Body of pancreas (tissue), 4 donors: Measurements from ENCODE around the gene SYN1. TPM values are rescaled to one million over a fixed set of nuclear protein-coding genes. Genes with fewer than 3 reads are reported as not detected.

Experiments used
- ATAC-seq: fragments of 150-250 bp; one replicate; pipeline ENCODE4 v1.9.1; 2016
- DNase-seq, 4 donors: peaks; one replicate each; pipeline ENCODE4 v3.0.0-alpha.2; 2019
- H3K27ac ChIP-seq, 4 donors: fragments of 200-600 bp; sonication (generic); 1 replicate in 3 of 4; 2 replicates in 1 of 4; pipeline versions ENCODE4 v1.5.1 to v1.6.1; 2016 to 2019; ENCODE audit warnings: mild to moderate bottlenecking in 1 of 4, mixed read lengths in 1 of 4, moderate library complexity in 1 of 4
- H3K27me3 ChIP-seq, 2 donors: fragments of 200-600 bp; sonication (generic); one replicate each; pipeline ENCODE4 v1.6.0; 2016; ENCODE audit warnings: mild to moderate bottlenecking in 1 of 2
- H3K36me3 ChIP-seq, 2 donors: fragments of 200-600 bp; sonication (generic); replicated peaks in 1 of 2; 2 replicates each; pipeline ENCODE4 v1.5.1; 2016; ENCODE audit warnings: low read depth in 2 of 2; ENCODE audit not compliant: insufficient read depth in 1 of 2
- H3K4me1 ChIP-seq: fragments of 200-600 bp; sonication (generic); one replicate; pipeline ENCODE4 v1.6.0; 2016
- H3K4me3 ChIP-seq, 2 donors: fragments of 200-600 bp; sonication (generic); 1 replicate in 1 of 2; 2 replicates in 1 of 2; pipeline ENCODE4 v1.5.1; 2016 to 2019
- H3K9me3 ChIP-seq, 3 donors: fragments of 200-600 bp; sonication (generic); 1 replicate in 2 of 3; 2 replicates in 1 of 3; pipeline ENCODE4 v1.5.1; 2016
- POLR2A ChIP-seq, 3 donors: fragments of 450-650 bp; IDR thresholded peaks; one replicate each; pipeline ENCODE4 v1.6.1; 2016; ENCODE audit warnings: antibody characterized with exemption in 3 of 3, mild to moderate bottlenecking in 2 of 3
- WGBS, 2 donors: methylation state at CpG; one replicate each; pipeline ENCODE4 v1.1.5; 2017; 5-methylcytosine and 5-hydroxymethylcytosine counted together
- intact Hi-C: fragments of 100-400 bp; cut with DNase I; formaldehyde crosslinking; loops from one replicate; pipeline ENCODE4 v1.15.1; 2023
- total RNA-seq, 2 donors: library from RNA; depleted of rRNA; stranded (reverse); fragments of >200 nt; gene quantifications; one replicate each; pipeline ENCODE4 v1.1.0, GENCODE V29; 2016
- TF ChIP-seq, protein P1 (sequence below), 7 experiments: fragments of 450-650 bp in 4 of 7; fragments of 200-600 bp in 3 of 7; sonication (generic) in 3 of 7; IDR thresholded peaks; one replicate each; pipeline ENCODE4 v1.5.1; 2016 to 2019; ENCODE audit warnings: antibody characterized with exemption in 7 of 7

SYN1 gene
- total RNA-seq, 2 donors from 2014 or later, result 0.26 to 4.0 TPM

DNA sequence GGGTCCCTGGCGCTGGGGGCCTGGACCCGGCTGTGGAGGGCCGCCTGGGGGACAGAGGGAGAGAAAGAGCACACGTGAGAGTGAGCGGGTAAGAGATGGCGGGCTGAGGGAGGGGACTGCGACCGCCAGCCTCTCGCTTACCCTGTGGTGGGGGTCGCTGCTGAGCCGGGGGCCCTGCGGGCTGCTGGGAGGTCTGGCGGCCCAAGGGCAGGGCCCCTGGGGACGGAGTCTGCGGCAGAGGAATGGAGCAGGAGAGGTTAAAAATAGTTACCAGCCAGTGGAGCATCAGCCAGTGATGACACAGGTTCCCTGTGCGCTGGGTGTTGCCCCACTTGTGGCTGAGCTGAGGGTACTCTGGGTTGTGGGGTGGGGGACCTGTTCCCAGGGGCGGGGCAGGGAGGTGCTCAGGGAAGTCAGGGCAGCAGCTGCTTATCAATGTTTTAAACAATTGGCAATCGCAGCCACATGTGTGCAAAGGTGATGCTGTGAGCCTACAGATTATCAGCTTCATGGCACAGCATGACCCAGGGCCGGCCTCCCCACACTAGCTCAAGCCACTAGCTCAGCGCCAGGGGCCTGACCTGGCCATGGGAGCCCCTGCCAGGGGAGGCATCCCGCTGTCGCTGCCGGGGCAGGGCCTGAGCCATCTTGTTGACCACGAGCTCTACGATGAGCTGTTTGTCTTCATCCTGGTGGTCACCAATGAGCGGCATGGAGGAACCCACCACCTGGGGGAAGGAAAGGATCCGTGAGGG is 44.9 kb downstream of the SYN1 start:
- Histone ChIP-seq H3K27ac (no peak overlapping the region), H3K27me3 (no peaks in the 10 kb centered on the region), H3K9me3 (no peaks in the 10 kb centered on the region), H3K4me1 (peaks cover 18% of the 10 kb centered on the region), H3K36me3 (no peaks in the 10 kb centered on the region), H3K4me3 (no peak overlapping the region)
- no peak for ATAC-seq
- intact Hi-C loops, result no loop called here
- no peak for TF ChIP-seq POLR2A (IDR thresholded peaks at IDR 0.05)
- WGBS, 2 donors, result 54 to 57% methylated on average over 9 to 13 of the region's 27 CpGs
- DNase-seq, result no peak

DNA sequence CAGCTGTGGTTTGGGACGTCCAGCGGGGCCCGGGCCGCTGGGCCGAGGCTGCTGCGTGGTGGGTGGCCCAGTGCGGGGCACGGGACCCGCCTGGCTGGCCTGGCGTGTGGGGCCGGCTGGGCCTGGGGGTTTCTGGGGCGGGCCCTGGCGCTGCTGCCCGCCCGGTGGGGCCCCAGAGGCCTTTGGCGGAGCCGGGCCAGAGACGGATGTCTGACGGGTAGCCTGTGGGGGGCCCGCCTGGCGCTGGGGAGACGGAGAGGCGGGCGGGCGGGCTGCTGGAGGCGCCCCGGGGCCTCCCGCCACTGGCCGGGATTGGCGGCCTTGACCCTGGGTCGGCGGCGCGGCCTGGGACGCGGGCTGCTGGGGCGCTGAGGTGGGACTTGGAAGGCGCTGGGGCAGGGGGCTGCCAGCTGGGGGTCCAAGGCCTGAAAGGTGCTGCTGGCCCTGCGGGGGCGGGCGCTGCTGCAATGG is 45.5 kb downstream of the SYN1 start:
- no CpG with 5 or more reads among the region's 41 CpGs for WGBS, 2 donors
- Histone ChIP-seq H3K4me1 (peaks cover 18% of the 10 kb centered on the region), H3K9me3 (no peaks in the 10 kb centered on the region), H3K36me3 (peaks cover 0 to 2% of the 10 kb centered on the region in 2 donors), H3K27me3 (no peaks in the 10 kb centered on the region), H3K4me3 (no peak overlapping the region), H3K27ac (no peak overlapping the region)
- TF ChIP-seq, protein P1, sequence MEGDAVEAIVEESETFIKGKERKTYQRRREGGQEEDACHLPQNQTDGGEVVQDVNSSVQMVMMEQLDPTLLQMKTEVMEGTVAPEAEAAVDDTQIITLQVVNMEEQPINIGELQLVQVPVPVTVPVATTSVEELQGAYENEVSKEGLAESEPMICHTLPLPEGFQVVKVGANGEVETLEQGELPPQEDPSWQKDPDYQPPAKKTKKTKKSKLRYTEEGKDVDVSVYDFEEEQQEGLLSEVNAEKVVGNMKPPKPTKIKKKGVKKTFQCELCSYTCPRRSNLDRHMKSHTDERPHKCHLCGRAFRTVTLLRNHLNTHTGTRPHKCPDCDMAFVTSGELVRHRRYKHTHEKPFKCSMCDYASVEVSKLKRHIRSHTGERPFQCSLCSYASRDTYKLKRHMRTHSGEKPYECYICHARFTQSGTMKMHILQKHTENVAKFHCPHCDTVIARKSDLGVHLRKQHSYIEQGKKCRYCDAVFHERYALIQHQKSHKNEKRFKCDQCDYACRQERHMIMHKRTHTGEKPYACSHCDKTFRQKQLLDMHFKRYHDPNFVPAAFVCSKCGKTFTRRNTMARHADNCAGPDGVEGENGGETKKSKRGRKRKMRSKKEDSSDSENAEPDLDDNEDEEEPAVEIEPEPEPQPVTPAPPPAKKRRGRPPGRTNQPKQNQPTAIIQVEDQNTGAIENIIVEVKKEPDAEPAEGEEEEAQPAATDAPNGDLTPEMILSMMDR (IDR thresholded peaks at IDR 0.05), result no peak
- no peak for TF ChIP-seq POLR2A (IDR thresholded peaks at IDR 0.05)
- no peak for DNase-seq
- no peak for ATAC-seq
- intact Hi-C loops, result no loop called here

DNA sequence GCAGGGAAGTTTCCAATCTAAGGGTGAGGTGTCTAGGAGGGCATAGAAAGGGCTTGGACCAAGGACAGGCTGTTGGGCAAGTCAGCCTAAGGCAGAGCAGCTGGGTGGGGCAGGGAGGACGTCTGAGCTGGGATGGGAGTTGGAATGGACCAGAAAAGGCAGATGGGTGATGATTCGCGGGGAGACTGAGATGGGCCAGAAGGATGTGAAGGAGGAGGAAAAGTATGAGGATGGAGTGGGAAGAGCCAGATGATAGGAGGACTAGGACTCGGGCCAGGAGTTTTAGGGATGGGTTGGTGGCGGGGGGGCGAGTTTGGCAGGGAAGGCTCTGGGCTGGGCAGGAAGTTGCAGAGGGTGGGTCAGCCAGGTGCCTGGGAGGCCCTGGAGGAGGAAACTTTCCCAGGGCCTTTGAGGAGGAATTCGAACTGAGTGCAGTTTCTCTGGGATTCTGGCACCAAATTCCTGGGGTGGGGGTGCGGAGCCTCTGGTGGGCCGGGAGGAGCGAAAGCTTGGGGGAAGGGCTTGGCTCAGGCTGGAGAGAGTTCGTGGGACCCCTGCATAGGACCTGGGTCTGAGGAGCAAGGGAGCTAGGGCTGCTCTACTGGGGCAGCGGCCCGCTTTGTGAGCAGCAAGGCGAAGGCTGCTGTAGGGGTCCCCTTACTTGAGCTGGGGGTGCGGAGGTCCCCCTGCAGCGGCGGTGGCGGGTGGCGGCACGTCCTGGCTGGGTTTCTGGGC is 46.1 kb downstream of the SYN1 start:
- no peak overlapping the region for H3K4me3 ChIP-seq
- peak in 2 of 4 donors; percentile 17 to 33 for DNase-seq
- H3K27me3 ChIP-seq, result no peaks in the 10 kb centered on the region
- peaks cover 0 to 2% of the 10 kb centered on the region in 2 donors for H3K36me3 ChIP-seq
- peaks cover 18% of the 10 kb centered on the region for H3K4me1 ChIP-seq
- WGBS, 2 donors, result 6 to 29% methylated on average over 5 to 6 of the region's 20 CpGs
- TF ChIP-seq, protein P1 (IDR thresholded peaks at IDR 0.05), result no peak
- TF ChIP-seq POLR2A (IDR thresholded peaks at IDR 0.05), result no peak
- peak; percentile 63 for ATAC-seq
- H3K27ac ChIP-seq, result no peak overlapping the region
- no peaks in the 10 kb centered on the region for H3K9me3 ChIP-seq
- intact Hi-C loops, result no loop called here

DNA sequence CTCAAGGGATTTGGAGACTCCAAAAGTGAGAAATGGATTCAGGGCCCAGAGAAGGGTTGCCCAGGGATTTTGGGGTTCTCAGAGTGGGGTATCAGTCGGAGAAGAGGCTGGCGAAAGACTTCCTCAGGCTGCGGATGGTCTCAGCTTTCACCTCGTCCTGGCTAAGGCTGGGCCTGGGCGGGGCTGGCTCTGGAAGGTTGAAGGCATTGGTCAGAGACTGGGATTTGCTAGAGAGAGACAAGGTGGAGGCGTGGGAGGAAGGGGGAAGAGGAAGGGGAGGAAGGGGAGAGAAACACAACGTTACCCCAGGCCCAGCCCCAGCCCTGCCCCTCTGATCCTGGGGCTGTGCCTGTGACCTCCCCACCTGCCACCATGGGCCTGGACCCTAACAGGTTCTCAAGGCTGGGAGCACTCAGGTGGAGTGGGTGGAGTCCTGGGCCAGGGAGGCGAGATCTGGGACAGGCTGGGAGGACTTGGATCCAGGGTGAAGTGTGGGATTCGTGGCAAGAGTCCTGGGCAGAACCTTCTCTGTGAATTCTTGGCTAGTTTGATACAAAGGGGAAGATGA is 46.8 kb downstream of the SYN1 start:
- H3K27me3 ChIP-seq, result no peaks in the 10 kb centered on the region
- 42 to 58% methylated on average over 3 to 6 of the region's 9 CpGs for WGBS, 2 donors
- peak; percentile 19 for ATAC-seq

More for the DNA sequence above, 46.8 kb downstream of the SYN1 start:
- TF ChIP-seq, protein P1 (IDR thresholded peaks at IDR 0.05), result no peak
- TF ChIP-seq POLR2A (IDR thresholded peaks at IDR 0.05), result no peak
- peaks cover 18% of the 10 kb centered on the region for H3K4me1 ChIP-seq
- H3K36me3 ChIP-seq, result peaks cover 0 to 2% of the 10 kb centered on the region in 2 donors
- no peak overlapping the region for H3K27ac ChIP-seq
- no peak for DNase-seq
- H3K9me3 ChIP-seq, result no peaks in the 10 kb centered on the region
- intact Hi-C loops, result no loop called here
- H3K4me3 ChIP-seq, result no peak overlapping the region
